ENCODE results near the gene PSMG3.

The PSMG3 gene

GRCh38 chr7:1569440-1569832 is 396 bp downstream of the PSMG3 start:
- TF ChIP-seq, protein P1, sequence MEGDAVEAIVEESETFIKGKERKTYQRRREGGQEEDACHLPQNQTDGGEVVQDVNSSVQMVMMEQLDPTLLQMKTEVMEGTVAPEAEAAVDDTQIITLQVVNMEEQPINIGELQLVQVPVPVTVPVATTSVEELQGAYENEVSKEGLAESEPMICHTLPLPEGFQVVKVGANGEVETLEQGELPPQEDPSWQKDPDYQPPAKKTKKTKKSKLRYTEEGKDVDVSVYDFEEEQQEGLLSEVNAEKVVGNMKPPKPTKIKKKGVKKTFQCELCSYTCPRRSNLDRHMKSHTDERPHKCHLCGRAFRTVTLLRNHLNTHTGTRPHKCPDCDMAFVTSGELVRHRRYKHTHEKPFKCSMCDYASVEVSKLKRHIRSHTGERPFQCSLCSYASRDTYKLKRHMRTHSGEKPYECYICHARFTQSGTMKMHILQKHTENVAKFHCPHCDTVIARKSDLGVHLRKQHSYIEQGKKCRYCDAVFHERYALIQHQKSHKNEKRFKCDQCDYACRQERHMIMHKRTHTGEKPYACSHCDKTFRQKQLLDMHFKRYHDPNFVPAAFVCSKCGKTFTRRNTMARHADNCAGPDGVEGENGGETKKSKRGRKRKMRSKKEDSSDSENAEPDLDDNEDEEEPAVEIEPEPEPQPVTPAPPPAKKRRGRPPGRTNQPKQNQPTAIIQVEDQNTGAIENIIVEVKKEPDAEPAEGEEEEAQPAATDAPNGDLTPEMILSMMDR (IDR thresholded peaks at IDR 0.05; ENCODE audit: low read depth, low read length, missing control alignments), result no peak
- no peak for DNase-seq (ENCODE audit: low read depth)
- peak overlapping the region; percentile 71 for H3K4me3 ChIP-seq (ENCODE audit: low read depth, low read length)

DNA sequence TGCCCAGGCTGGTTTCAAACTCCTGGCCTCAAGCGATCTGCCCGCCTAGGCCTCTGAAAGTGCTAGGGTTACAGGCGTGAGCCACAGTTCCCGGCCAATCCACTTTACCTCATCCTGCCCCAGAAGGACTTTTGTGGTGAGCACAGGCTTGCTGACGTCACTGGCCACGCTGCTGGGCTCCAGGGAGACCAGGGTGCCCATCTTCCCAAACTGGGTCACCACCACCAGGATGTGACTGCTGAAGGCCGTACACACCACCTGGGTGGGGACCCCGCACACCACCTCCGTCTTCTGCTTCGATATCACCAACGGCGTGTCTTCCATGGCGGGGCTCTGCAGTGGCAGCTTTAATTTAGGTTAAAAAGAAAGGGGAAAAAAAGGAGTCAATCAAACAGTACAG is 816 bp downstream of the PSMG3 start:
- peak overlapping the region; percentile 71 for H3K4me3 ChIP-seq (ENCODE audit: low read depth, low read length)
- no peak for DNase-seq (ENCODE audit: low read depth)
- TF ChIP-seq, protein P1 (IDR thresholded peaks at IDR 0.05; ENCODE audit: low read depth, low read length, missing control alignments), result no peak

GRCh38 chr7:1567896-1568510 is 1.8 kb downstream of the PSMG3 start:
- H3K4me3 ChIP-seq (ENCODE audit: low read depth, low read length), result no peak overlapping the region; the same call in 1 of the 2 replicates
- TF ChIP-seq, protein P1 (IDR thresholded peaks at IDR 0.05; ENCODE audit: low read depth, low read length, missing control alignments), result no peak
- DNase-seq (ENCODE audit: low read depth), result no peak

DNA sequence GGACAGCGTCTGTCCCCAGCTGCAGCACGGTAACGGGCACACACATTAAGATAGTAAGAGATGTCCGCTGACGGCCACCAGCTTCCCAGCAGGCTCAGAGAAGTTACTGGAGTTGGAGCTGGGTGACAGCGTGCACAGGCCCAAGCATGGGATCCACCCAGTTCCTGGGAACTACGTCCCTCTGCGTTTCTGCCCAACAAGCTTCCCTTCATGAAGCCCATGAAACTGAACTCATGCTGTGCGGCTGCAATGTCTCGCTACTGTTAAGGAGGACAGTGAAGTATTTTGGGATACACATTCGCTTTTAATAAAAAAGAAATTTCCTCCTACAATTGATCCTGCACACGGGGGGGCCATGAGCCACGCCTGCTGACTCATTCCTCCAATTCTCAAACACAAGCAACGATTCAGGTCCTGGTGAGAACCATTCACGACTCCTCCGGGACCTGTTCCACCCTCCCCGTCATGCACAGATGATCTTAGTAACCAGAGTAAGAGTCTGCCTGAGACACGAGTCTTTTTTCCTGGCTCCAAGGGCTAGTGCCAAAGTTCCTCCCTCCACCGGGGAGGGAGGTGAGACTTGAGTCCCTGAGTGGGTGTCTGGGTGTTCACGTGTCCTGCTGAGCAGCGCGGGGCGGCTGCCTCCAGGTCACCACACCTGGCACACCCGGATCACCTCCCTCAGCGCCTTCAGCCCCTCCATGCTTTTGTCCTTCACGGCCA is 2.6 kb downstream of the PSMG3 start:
- TF ChIP-seq, protein P1 (IDR thresholded peaks at IDR 0.05; ENCODE audit: low read depth, low read length, missing control alignments), result no peak
- DNase-seq (ENCODE audit: low read depth), result no peak
- no peak overlapping the region for H3K4me3 ChIP-seq (ENCODE audit: low read depth, low read length)

GRCh38 chr7:1566687-1567048 is 3.2 kb downstream of the PSMG3 start:
- no peak for DNase-seq (ENCODE audit: low read depth)
- no peak overlapping the region for H3K4me3 ChIP-seq (ENCODE audit: low read depth, low read length)
- TF ChIP-seq, protein P1 (IDR thresholded peaks at IDR 0.05; ENCODE audit: low read depth, low read length, missing control alignments), result no peak

DNA sequence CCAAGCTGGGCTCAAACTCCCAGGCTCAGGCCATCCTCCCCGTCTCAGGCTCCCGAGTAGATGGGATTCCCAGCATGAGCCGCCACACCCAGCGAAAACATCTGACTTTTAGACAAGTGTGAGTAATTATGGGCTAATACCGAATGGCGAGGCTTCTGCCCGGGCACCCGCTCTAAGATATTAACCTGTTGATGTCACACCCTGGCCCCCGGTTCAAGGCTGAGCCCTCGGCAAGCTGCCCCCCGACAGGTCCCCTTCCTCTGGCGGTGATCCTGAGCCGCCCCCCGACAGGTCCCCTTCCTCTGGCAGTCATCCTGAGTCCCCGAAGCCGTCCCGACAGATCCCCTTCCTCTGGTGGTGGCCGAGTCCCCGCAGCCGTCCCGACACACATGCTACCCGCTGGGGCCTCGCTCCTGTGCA is 5.2 kb downstream of the PSMG3 start:
- DNase-seq (ENCODE audit: low read depth), result no peak
- TF ChIP-seq, protein P1 (IDR thresholded peaks at IDR 0.05; ENCODE audit: low read depth, low read length, missing control alignments), result no peak
- no peak overlapping the region for H3K4me3 ChIP-seq (ENCODE audit: low read depth, low read length)
